GM19328 (cell line): ENCODE results near the gene PDGFC.
"Not testable (repeated sequence)": the region's sequence is repeated elsewhere in the genome, so short reads cannot be mapped to it uniquely, and the experiment has no call there.

ENCODE experiments used
- ATAC-seq: cut with Tn5 transposase; IDR thresholded peaks from one replicate; pipeline ENCODE4 v1.9.1; 2021; ENCODE audit warnings: mild to moderate bottlenecking, moderate library complexity; ENCODE audit not compliant: unreplicated experiment

The PDGFC gene

DNA sequence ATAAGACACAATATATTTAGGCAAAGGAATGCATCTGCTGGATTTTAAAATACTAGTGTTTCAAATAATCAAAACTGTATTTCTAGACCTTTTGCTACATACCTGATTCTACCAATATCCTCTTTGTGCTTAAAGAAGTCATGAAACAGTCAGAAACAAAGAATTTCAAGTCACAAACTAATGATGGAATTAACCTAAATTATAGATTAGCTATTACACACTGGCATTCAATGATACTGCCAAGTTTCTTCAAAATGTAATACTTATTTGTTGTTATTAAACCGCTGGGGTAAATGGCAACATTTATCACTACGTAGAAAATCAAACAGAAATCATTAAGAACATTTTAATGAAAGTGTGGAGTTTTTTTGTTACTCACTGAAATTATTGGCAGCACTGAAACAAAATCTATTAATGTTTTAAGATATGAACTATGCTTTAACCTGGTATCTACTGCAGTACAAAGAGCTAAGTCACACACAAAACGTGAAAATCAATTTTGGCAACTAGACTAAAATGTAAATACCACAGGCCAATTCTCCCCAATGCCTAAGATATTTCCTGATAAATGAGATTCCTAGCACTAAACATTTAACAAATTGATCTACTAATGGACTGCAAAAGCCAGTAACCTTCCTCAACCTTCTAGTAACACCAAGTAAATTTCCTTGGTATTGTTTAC lies 19.4 kb downstream of the PDGFC start:
- no peak for ATAC-seq

DNA sequence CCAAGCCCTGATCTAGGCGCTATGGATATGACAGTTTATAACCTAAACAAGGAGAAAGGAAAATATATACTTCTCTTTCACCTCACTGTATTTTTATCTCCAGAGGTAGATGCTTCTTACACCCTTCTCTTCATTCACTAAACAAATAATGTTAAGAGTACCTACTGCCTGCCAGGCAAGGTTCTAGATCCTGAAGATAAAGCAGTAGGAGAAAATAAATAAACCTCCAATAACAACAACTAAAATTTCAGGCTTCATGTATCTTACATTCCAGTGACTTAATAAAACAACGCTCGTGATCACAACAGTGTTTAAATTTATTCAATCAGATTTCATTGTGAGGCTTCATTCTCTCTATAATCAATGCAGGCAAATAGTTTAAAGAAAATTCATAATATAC lies 20.7 kb downstream of the PDGFC start:
- no peak for ATAC-seq

DNA sequence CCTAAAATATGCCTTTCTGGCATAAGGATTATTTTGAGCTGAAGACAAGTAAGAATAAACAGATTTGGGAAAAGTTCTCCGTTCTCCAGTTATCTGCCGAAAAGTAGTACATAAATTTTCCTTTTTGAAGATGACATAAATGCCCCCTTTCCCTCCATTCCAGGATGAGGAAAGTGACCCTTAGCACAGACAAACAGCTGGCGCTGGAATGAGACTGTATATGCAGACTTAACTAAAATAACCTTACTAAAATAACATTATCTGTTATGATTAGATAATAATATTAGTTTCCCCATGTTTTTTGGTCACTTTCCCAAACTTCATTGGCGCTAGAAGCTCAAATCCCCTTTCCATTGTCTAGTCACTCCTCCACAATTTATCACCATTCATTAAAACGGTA lies 21.5 kb downstream of the PDGFC start:
- ATAC-seq, result no peak

DNA sequence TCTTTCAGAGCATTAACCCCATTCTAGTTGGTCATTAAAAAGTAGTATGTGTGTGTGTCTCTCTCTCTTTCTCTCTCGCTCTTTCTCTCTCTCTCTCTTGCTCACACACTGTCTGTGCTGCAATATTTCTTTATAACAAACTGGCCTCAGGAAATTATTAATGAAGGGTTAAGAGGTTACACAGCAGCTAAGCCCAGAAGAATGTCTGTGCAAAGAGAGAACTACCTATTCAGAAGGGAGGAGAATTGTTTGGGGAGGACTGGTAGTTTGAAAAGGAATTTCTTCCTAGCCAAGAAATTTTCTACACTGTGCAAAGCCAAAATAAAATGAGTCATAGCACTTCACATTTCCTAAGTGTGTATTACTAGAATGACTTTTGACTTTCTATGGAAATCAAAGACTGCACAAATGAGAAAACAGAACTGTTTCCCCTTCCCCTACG lies 22.2 kb downstream of the PDGFC start:
- no peak for ATAC-seq

DNA sequence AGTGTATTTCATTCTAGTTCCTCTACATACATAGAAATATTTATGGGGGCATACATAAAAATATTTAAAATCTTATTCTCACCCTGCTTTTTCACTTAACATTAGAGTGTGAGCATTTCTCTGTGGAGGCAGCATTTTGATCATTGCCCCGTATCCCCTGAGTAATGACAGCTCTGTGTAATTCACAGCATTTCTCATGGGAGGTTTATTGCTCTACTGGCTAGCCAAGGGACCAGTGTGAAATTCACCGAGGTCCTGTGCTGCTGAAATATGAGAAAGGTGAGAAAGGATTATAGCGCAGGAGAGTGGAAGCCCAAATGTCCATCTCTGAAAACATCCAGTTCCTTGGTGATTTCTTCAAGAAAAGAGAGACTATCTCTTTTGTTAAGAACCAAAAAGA lies 22.9 kb downstream of the PDGFC start:
- ATAC-seq, result no peak

DNA sequence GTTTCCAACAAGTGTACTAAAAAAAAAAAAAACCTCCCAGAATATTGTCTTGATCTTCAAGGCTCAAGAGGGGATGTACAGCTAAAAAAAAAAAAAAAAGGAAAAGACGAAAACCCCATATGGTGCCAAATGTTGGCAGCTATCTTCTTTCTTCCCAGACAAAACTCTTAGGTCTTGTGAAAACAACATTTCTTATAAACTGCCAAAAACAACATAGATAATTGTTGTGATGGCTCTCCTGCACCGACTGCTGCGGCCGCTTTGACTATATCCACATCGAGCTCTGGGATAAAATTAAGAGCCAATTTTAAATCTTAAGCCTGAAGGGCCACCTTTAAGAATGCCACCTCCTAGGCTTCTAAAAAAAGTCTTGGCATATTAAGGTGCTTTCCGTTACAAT lies 23.5 kb downstream of the PDGFC start:
- no peak for ATAC-seq

DNA sequence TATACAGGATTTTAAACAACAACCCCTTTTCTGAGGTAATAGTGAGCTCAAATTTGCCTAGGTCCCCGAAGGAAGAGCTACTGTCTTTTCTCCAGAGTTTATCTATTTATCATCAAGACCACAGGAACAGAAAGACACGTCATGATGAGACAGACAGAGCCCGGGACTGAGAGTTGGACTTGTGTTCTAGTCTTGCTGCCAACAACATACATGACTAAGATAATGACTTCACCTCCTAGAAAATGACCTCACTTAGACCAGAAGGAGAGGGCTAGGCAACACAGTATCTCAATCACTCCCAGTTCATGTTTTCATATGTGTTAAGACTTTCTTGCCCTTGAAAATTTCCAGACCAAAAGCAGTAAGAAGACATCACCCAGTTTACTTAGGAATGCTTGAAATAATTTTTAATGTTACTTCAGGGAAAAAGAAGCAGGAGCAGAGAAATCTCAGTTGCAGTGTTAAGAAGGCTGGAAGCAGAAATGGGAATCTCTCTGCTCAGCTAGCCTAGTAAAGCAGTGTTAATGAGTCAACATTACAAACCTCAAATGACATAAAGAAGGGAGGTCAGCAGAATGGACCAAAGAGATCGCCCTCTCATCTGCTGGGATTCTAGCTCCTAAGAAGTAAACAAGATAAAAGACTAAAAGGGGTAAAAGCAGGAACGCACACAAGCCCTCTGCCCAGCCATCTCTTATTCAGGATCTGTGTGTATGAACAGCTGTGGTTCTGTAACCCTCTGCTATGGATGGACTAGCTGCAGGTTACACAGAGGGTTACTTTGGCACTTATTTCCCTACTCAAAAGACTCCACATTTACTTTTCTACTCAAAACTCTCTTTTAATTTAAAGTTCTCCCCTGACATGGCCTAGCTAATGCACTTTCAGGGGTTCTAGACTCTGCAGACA lies 24.8 kb downstream of the PDGFC start:
- no peak for ATAC-seq

DNA sequence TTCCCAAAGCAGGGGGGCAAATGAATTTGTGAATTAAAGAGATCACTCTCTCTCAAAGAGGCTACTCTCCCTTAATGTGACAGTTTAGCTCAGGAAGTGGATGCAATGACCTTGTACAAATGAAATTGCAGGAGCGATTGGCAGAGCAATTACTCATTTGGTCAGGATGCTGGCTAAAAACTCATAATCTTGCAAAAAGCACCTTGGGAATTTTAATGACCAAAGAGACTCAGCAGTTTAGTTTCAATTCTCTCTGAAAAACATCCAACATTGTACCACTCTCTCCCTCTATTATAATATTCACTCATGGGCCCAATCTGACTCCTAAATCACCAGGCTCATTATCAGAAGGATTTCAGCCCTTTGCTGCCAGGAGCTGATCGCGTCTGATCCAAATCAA lies 26.1 kb downstream of the PDGFC start:
- ATAC-seq, result no peak

DNA sequence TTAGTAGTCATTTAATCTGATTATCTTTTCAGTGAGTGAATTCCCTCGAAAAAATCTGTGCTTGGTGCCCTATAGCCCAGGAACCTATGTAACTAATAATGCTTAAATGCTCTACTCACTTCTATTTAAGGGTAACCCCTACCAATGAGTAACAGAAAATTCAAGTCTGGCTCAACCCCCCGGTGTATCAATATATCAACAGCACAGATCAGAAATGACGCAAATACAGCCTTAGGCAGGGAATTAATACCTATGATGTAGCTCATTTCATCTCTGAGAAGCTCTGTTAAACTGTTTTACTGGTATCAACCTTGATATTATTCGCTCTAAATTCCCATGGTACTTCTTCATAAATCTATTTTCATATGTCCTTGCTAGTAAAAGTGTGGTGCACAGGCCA lies 28.6 kb downstream of the PDGFC start:
- ATAC-seq, result no peak

DNA sequence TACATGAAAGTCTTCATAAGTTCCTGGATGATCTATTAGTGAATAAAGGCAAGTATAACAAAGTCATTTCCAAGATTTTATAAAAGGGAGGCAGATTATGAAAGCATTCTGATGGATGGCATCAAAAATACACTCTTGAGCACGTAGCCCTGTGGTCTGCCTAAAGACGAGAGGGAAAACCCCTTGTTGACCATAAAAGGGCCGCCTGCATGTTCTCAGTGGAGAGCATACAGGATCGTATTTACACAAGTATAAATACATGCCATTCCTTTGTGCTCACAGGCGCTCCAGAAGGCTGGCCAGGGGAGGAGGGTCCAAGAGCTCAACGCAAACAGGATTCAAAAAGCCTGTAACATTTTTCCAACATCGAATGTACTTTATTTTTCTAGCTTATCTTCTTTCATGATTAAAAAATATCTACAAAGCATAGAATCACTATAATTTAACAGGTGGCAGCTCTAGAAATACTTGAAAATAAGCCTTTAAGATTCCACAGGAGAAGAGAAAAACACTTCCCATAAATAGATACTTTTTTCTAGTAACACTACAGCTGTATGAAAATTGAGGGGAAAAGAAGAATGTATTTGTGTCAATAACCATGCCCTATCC lies 29.6 kb downstream of the PDGFC start:
- ATAC-seq, result no peak

DNA sequence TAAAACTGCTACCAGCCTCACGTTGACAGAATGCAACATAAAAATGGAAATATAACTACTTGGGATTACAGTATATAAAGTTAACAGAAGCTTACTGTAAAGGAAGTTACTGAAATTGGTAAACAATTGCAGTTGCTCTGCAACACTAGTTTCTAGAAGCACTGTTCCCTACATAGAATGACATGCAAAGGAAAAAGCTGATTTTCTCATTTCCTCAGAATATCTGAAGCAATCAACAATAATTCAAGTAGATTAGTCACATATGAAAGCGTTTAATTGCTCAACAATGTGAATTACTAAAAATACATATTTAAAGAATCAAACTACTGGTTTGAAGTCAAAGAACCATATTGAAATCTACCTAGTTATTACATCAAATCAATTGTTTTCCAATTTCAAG lies 31.8 kb downstream of the PDGFC start:
- ATAC-seq, result no peak

DNA sequence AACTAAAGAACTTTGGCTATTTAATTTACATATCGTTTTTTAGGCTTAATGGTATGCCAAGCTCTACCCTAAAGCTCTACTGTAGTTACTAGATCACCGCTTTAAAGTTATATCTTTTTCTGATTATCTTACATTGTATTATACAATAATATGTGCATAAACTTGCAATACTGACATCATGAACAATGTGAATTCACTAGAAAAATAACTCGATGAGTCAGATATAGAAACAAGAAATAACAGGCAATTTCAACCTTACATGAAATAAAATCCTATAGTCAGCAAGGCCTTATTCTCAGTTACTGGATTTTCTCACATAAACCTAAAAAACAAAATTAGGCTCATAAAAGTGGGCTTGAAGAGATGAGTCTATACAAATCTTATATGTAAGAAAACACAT lies 32.5 kb downstream of the PDGFC start:
- no peak for ATAC-seq

DNA sequence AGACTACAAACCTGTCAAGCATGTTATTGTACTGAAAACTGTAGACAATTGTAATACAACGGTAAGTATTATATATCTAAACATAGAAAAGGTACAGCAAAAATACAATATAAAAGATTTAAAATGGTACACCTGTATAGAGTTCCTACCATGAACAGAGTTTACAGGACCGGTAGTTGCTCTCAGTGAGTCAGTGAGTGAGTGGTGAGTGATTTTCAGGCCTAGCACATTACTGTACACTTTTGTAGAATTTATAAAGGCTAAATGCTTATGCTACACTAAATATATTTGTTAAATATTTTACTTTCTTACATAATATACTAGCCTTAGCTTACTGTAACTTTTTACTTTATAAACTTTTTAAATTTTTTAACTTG lies 37.4 kb downstream of the PDGFC start:
- no peak for ATAC-seq

DNA sequence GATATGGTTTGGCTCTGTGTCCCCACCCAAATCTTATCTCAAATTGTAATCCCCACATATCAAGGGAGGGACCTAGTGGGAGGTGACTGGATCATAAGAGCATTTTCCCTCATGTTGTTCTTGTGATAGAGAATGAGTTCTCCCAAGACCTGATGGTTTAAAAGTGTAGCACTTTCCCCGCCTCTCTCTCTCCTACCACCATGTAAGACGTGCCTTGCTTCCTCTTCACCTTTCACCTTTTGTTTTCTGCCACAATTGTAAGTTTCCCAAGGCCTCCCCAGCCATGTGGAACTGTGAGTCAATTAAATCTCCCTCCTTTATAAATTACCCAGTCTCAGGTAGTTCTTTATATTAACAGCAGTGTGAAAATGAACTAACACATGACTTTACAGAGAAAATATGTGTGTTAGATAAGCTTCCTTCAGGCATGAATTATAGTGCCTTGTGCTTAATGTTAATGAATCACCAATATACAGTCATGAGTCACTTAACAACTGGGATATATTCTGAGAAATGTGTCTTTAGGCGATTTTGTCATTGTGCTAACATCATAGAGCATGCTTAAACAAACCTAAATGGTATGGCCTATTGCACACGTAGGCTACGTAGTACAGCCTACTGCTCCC lies 37.9 kb downstream of the PDGFC start:
- no peak for ATAC-seq

DNA sequence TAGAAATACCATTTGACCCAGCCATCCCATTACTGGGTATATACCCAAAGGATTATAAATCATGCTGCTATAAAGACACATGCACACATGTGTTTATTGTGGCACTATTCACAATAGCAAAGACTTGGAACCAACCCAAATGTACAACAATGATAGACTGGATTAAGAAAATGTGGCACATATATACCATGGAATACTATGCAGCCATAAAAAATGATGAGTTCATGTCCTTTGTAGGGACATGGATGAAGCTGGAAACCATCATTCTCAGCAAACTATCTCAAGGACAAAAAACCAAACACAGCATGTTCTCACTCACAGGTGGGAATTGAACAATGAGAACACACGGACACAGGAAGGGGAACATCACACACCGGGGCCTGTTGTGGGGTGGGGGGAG lies 39.2 kb downstream of the PDGFC start:
- not testable (repeated sequence) for ATAC-seq

DNA sequence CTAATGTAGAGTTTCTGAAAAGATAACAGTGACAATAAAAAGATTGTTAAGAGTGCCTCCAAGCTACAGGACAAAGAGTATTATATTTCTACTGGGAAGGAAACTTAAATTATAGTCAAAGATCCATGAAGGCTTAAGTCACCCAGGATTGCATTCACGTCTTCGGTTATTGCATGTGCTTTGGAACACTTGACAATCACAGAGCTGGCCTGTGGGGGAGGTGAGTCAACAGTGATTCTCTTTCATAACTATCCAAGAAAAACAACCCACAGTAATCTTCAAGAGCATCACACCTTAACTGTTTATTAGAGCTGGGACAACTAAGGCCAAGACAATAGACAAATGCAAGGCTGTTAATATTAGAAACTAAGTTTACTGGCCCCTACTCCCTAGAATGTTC lies 40.3 kb downstream of the PDGFC start:
- no peak for ATAC-seq

DNA sequence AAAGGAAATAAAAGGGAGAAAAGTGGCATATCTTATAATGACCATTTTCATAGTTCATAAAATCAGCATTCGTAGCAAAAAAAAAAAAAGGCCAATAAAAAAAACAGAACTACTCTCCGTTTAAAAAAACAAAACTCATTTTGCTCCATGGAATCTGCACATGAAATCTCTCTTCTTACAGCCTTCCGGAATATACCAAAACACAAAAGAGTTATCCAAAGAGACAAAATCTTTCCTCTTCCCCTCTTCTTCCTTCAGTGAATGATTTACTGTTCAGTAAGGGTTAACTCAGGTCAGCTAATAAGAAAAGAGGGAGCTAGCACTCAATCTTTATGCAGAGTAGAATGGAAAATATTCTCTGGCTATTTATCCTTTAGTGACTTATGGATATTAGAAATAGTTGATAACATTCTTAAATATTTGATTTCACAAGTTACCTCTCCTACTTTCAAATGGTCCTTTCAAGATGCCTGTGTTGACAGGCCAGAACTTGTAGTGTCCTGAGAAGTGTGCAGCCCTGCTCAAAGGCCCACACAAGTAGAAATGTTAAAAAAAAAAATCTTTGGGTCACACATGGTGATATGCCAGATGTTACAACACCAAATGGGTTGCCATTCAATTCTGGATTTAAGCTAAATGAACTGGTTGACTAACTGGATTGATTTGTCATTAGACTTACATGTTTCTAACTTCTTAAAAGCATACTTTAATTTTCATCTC lies 42.1 kb downstream of the PDGFC start:
- no peak for ATAC-seq

DNA sequence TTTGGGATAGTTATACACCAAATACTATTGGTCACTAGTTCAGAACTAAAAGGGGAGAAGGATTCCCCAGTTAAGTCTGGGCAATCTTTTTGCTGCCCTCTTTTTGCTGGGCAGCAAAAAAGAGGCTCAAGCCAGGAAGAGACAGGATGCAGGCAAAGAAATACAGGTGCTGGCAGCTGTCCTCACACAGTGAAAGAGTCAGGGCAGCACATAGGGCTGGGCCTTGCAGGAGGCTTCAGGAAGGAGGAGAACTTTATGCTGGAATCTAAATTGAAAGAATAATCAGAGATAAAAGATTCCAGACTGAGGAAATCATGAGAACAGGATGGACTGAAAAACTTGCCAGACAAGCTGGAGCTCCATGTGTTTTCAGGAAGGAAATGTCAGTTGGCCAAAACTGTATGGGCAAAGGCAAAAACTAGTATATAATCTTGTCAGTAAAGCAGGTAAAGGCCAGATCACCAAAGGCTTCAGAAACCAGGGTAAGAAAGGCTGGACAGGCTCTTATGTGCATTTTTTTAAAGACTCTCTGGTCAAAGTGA lies 46.8 kb downstream of the PDGFC start:
- ATAC-seq, result no peak

DNA sequence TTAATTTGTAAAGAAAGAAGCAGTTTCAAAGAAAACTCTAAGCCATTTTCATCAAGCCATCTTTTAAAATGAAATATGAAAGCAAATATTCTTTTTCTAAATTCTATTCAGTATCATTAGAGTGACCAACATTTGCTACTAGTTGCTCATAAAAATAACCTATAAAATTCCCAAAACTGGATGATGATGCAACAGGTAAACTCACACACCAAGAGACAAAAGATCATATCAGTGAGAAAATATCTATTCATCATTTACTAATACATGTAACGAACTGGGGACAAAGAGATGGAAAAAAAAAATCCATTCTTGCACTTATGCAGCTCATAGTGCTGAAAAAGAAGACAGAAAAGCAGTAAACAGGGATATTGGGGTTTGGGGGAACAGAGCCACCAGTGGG lies 48.1 kb downstream of the PDGFC start:
- no peak for ATAC-seq

DNA sequence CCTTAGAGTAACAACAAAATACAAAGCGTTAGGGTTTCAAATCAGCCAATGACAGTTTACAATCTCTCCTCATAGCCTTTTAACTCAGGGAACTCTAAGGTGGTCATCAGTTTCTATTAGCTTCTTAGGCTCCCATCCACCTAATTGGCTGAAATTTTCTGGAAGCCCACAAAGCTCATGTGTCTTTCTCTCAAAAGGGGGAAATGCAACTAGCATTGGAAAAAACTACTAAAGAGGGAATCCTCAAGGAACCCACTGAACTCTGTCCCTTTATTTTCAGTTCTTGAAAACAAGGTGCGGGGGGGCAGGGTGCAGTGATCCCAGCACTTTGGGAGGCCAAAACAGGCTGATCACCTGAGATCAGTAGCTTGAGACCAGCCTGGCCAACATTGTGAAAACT lies 56.4 kb downstream of the PDGFC start:
- no peak for ATAC-seq

DNA sequence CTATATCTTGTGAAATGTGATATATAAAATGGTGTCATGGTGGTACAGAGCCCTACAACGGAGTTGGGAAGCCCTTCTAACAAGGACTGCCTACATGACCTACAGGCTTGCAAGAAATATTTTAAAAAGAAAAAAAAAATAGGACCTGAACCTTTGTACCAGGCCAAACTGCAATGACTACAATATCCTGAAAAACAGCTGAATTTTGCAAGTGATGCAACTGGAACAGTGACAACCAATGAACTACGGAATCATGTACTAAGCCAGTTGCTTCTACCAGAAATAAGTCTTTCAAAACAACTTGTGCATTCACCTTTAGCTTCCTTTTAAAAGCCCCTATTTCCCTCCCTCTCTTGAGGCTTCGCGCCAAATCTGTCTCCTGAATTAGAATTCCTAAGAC lies 58.4 kb downstream of the PDGFC start:
- ATAC-seq, result no peak
